IPS DF 6.9 (cell line): ENCODE measurements around the gene HOXC13.

ENCODE experiments used
- DNase-seq: peaks from one replicate; pipeline ENCODE4 v3.0.0-alpha.2; 2013; ENCODE audit warnings: low read depth, low spot score
- H3K27ac ChIP-seq: one replicate; pipeline ENCODE4 v1.5.1; 2013; ENCODE audit warnings: low read length, control low read depth
- H3K27me3 ChIP-seq: 2 replicates; pipeline ENCODE4 v1.6.1; 2013; ENCODE audit warnings: mild to moderate bottlenecking, low read length; ENCODE audit not compliant: control insufficient read depth, insufficient read depth
- H3K36me3 ChIP-seq: 2 replicates; pipeline ENCODE4 v1.6.1; 2013; ENCODE audit warnings: low read length; ENCODE audit not compliant: control insufficient read depth, insufficient read depth
- H3K4me1 ChIP-seq: 2 replicates; pipeline ENCODE4 v1.6.1; 2013; ENCODE audit warnings: low read length; ENCODE audit not compliant: control insufficient read depth, insufficient read depth
- H3K4me3 ChIP-seq: 2 replicates; pipeline ENCODE4 v1.5.1; 2013; ENCODE audit warnings: mild to moderate bottlenecking, low read length
- H3K9me3 ChIP-seq: 2 replicates; pipeline ENCODE4 v1.6.1; 2013; ENCODE audit warnings: low read length, inconsistent platforms; ENCODE audit not compliant: control insufficient read depth, insufficient read depth
- WGBS: extraction: QIAGEN DNeasy Blood & Tissue Kit; methylation state at CpG from one replicate; pipeline ENCODE4 v1.1.7; 2013; ENCODE audit warnings: mixed read lengths, missing lambda C conversion rate; ENCODE audit not compliant: insufficient read length, insufficient coverage; 5-methylcytosine and 5-hydroxymethylcytosine counted together

Gene HOXC13, protein sequence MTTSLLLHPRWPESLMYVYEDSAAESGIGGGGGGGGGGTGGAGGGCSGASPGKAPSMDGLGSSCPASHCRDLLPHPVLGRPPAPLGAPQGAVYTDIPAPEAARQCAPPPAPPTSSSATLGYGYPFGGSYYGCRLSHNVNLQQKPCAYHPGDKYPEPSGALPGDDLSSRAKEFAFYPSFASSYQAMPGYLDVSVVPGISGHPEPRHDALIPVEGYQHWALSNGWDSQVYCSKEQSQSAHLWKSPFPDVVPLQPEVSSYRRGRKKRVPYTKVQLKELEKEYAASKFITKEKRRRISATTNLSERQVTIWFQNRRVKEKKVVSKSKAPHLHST

DNA sequence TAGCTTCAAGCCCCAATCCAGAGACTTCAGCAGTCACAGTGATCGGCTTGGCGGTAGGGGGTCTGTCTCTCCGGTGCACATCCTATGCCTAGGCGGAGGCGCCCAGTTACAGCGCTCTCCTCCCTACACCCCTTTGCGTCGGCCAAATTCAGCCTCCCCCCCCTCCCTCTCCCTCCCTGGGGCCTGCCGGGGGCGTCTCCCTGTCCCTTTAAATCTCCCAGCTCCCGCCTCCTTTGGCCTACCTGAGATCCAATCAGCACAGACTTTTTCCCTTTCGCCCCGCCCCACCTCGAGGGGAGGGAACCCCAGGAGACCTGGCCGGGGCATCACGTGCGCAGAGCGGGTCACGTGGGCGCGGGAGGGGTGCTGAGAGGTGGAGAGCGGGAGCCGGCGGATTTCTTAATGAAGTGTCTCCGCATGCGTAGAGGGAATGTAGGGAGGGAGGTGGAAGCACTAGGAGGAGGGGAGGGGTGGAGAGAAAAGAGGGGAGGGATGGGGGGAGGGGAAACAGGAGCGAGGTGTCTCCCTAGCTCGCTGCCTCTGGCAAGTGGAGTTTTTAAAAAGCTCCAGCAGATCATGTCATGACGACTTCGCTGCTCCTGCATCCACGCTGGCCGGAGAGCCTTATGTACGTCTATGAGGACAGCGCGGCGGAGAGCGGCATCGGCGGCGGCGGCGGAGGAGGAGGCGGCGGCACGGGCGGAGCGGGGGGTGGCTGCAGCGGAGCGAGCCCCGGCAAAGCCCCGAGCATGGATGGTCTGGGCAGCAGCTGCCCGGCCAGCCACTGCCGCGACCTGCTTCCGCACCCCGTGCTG lies at the start of gene HOXC13:
HOXC13 (plus strand) TSS at position 506 of the 815 bp plus-strand sequence; CDS start at position 582, 76 bp downstream.
- peak; percentile 85 for DNase-seq
- H3K4me3 ChIP-seq = no peak within 1 kb of the TSS
- H3K36me3 ChIP-seq = no peaks in the 10 kb centered on the region
- H3K9me3 ChIP-seq = no peaks in the 10 kb centered on the region
- H3K27ac ChIP-seq = no peak within 1 kb of the TSS
- no CpG with 5 or more reads among the region's 56 CpGs for WGBS
- 0 out of 2 replicates have a peak, but pooled peaks cover 1% of the 10 kb centered on the region for H3K4me1 ChIP-seq
- H3K27me3 ChIP-seq = peaks cover 85% of the 10 kb centered on the region

DNA sequence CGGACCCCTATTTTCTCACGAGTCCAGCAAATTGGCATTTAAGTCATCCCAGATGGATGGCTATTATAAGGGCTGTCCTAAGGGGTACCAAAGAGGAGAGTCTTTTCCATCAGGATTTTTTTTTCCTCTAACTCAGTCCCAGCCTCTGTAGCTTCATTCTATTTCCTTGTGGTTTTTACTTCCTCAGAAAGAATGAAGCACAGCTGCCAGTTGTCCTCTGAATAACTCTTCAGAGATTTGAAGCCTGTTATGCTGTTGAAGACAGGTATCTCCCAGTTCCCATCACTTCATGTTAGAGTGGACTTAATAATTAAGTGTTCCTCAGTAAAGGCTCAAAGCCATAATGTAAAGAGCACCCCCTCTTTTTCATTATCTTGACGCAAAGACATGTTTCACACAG lies 48.5 kb upstream of the HOXC13 start:
- Histone ChIP-seq H3K36me3 (no peaks in the 10 kb centered on the region), H3K27ac (no peak overlapping the region), H3K27me3 (no peaks in the 10 kb centered on the region), H3K4me3 (no peak overlapping the region), H3K4me1 (no peaks in the 10 kb centered on the region), H3K9me3 (no peaks in the 10 kb centered on the region)
- no CpG with 5 or more reads among the region's 3 CpGs for WGBS
- DNase-seq = no peak

DNA sequence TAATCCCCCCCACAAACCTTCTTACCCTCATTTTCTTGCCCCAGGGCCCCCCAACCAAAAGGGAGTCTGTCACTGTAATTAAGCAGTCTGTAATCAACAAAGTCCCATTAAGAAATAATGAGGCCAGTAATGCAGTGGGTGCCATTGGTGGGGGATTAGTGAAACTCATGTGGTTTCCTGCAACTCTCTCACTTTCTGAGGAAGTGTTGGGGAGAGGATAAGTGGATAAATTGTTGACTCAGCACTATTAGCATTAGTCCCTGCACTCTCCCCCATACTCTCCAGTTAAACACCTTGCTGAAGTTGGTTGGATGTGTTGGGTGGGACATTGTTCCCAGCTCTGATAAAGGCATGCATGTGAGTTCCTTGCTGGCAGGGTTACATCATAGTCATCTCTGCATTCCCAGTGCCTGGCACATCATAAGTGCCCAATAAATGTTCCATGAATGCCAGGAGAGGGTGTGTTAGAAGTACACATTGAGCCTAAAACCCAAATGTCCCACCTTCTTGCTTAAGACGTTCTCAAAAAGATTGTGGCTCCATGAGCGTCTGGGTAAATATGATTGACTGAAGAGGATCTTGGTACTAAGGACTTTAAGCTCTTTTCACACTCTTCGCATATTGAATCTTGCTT lies 45.8 kb upstream of the HOXC13 start:
- no peak for DNase-seq

DNA sequence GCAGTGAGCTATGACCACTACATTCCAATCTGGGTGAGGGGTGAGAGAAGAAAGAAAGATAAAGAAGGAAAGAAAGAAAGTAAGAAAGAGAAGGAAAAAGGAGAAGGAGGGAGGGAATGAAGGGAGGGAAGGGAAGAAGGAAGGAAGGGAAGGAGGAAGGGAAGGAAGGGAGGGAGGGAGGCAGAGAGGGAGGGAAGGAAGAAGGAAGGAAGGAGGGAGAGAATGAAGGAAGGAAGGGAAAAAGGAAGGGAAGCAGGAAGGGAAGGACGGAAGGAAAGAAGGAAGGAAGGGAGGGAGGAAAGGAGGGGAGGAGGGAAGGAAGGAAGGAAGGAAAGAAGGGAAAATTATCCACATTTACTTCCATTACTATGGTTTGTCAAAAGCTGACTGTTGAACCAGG lies 39.4 kb upstream of the HOXC13 start:
- WGBS = no CpG with 5 or more reads among the region's 1 CpG
- no peaks in the 10 kb centered on the region for H3K27me3 ChIP-seq
- no peak for DNase-seq

More for the DNA sequence above, 45.8 kb upstream of the HOXC13 start:
- no CpG with 5 or more reads among the region's 3 CpGs for WGBS
- Histone ChIP-seq H3K36me3 (no peaks in the 10 kb centered on the region), H3K4me1 (no peaks in the 10 kb centered on the region), H3K4me3 (no peak overlapping the region), H3K9me3 (no peaks in the 10 kb centered on the region), H3K27me3 (no peaks in the 10 kb centered on the region), H3K27ac (no peak overlapping the region)

DNA sequence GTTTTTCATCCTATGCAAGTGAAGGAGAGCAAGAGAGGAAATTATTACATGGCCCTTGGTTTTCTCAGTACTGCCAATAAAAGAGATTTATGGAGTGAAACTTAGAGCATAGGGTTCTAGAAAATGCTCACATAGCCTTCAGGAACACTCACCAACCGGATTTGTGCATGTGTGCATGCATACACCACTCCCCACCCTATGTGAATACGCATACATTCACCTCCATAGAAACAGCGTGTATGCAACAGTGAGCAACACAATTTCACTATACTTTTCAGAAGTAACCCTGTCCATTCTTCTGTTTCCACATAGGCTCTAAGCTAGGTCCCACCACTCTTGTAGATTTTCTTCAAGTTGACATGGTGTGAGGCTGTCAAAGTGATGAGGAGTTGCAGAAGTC lies 31.5 kb upstream of the HOXC13 start:
- WGBS = no CpG with 5 or more reads among the region's 3 CpGs
- H3K4me3 ChIP-seq = no peak overlapping the region
- DNase-seq = no peak
- H3K4me1 ChIP-seq = no peaks in the 10 kb centered on the region
- H3K36me3 ChIP-seq = no peaks in the 10 kb centered on the region
- H3K27me3 ChIP-seq = no peaks in the 10 kb centered on the region
- H3K27ac ChIP-seq = no peak overlapping the region
- no peaks in the 10 kb centered on the region for H3K9me3 ChIP-seq

More for the DNA sequence above, 39.4 kb upstream of the HOXC13 start:
- H3K27ac ChIP-seq = no peak overlapping the region
- H3K9me3 ChIP-seq = no peaks in the 10 kb centered on the region
- H3K4me1 ChIP-seq = no peaks in the 10 kb centered on the region
- no peak overlapping the region for H3K4me3 ChIP-seq
- H3K36me3 ChIP-seq = no peaks in the 10 kb centered on the region

DNA sequence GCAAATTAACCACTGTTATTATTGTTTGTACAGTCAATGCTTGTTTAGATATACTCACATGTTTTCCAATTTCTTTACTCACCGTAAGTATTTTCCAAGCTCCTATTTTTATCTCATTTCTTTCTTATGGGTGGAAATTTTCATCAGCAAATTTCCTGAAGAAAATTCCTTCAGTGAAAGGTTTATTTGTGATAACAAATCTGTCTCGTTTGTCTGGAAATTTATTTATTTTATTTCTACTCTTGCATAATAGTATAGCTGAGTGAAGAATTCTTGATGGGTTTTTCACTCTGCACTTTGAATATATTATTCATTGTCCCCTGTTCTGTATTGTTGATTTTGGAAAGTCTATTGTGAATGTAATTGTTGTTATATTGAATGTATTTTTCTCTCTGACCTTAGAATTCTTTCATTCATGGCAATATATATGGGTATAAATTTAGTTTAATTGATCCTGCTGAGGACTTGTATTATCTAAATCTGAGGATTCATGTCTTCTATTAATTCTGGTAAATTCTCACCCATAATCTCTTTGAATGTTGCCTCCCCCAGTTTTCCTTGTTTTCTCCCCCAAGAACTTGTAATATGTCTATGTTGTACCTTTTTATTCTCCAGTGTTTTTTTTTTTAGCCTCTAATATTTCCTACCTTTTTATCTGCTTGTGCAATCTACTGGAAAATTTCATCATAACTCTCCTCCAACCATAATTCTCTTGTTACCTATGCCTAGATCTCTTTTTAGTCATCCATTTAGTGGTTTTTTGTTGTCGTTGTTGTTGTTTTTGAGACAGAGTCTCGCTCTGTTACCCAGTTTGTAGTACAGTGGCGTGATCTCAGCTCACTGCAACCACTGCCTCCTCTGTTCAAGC lies 21.6 kb upstream of the HOXC13 start:
- no peak overlapping the region for H3K27ac ChIP-seq
- H3K27me3 ChIP-seq = peaks cover 2% of the 10 kb centered on the region
- no peaks in the 10 kb centered on the region for H3K4me1 ChIP-seq
- H3K36me3 ChIP-seq = no peaks in the 10 kb centered on the region
- H3K9me3 ChIP-seq = no peaks in the 10 kb centered on the region
- no CpG with 5 or more reads among the region's 5 CpGs for WGBS
- no peak overlapping the region for H3K4me3 ChIP-seq
- no peak for DNase-seq

DNA sequence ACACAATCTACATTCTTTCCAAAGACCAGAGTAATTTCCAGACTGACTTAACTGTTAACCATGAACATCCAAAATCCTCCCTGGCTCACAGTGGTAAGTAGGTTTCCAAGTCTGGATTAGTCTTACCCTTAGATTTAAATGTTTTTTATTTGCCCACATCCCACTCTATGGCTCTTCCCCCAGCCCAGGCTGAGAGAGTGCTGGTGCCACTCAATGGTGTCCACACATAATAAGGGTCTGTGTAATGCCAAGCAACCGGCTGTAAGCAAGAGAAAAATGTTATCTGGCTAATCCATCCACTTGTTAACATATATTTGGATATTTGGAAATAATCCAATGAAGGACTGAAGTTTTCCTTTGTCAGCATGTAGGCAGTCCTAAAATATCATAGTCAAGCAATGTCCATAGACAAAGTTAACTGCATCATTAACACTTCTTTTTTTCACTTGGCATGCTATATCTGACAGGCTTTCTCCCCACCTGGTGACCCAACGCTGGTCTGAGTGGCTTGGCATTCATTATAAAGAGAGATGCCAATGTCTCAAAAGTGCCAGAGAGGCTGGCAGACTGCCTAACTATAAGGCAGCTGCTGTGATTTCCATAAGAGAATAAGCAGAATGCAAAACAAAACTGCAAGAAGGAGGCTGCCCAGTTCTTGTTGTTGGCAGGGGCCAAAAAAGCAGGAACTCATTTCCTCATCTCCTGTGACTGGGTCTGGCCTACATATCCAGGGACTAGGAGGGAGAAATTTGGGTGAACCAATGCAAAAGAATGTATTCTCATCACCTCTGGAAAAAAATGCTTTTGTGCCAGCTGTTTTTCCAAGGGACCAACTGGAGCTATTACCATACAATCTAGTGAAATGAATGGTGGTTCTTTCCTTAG lies 13.9 kb upstream of the HOXC13 start:
- DNase-seq = no peak
- no peaks in the 10 kb centered on the region for H3K36me3 ChIP-seq
- H3K9me3 ChIP-seq = no peaks in the 10 kb centered on the region
- H3K4me1 ChIP-seq = 0 out of 2 replicates have a peak, but pooled peaks cover 3% of the 10 kb centered on the region
- H3K27ac ChIP-seq = no peak overlapping the region
- WGBS = no CpG with 5 or more reads among the region's 2 CpGs
- H3K4me3 ChIP-seq = no peak overlapping the region
- H3K27me3 ChIP-seq = peaks cover 67% of the 10 kb centered on the region

DNA sequence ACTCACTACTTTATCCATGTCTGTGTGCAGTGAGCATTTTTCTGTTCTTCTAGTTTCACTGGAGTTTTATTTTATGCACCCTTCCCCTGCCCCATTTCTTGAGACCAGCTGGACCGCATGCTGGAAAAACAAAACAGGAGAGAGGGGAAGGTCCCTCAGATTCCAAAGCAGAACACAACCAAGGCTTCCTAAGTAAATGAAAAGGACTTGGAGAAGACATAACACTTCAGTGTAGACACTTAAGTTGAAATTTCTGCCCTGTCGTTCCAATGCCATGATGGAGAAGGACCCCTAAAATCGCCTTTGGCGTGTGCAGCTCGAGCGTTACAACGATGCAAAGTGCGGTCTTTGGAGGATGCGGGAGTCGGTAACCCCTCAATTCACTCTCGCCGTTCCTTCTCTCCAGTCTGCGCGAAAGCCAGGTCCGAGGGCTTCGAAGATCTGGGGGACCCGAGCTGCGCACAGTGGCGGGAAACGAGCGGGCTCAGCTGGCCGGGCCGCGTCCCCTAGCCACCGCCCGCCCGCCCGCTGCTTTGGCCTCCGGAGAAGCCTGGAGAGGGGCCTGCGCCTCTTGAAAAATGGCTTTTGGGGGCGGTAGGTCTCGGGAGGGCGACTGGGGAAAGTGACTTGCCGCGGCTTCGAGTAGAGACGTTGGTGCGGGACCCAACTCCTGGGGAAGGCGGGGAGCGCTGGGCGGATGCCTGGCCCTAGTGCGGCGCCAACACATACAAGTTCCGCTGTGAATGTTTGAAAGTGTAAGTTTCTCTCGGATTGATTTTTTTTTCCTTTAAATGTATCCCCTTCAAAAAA lies 11.2 kb upstream of the HOXC13 start:
- no peaks in the 10 kb centered on the region for H3K9me3 ChIP-seq
- H3K4me1 ChIP-seq = 0 out of 2 replicates have a peak, but pooled peaks cover 3% of the 10 kb centered on the region
- no peak overlapping the region for H3K4me3 ChIP-seq
- no peaks in the 10 kb centered on the region for H3K36me3 ChIP-seq
- H3K27me3 ChIP-seq = peaks cover 92% of the 10 kb centered on the region
- no peak for DNase-seq
- no peak overlapping the region for H3K27ac ChIP-seq
- no CpG with 5 or more reads among the region's 45 CpGs for WGBS
